GM18520 (cell line): ENCODE results near the gene SLC39A7.

Experiments
- ATAC-seq: cut with Tn5 transposase; IDR thresholded peaks from one replicate; pipeline ENCODE4 v1.9.1; 2021; ENCODE audit not compliant: unreplicated experiment

Gene SLC39A7

GRCh38 chr6:33200219-33201146, at the start of gene SLC39A7, which contains the start of gene RXRB:
TSS of gene SLC39A7 (plus strand) at chr6:33200867. CDS start at chr6:33201246, 379 bp downstream.
TSS of gene RXRB (minus strand) at chr6:33200665. CDS start at chr6:33200476, 189 bp downstream.
- peak; percentile 37 for ATAC-seq

- ATAC-seq = no peak
Observed at GRCh38 chr6:33151050-33151449, 49.6 kb upstream of the SLC39A7 start.

GRCh38 chr6:33154349-33154748, 46.3 kb upstream of the SLC39A7 start:
- ATAC-seq = no peak

- ATAC-seq = no peak
Observed at GRCh38 chr6:33156561-33156960, 44.1 kb upstream of the SLC39A7 start.

GRCh38 chr6:33156964-33157363, 43.7 kb upstream of the SLC39A7 start:
- ATAC-seq = no peak

- ATAC-seq = no peak
Observed at GRCh38 chr6:33160096-33160495, 40.6 kb upstream of the SLC39A7 start.

GRCh38 chr6:33160728-33161344, 39.8 kb upstream of the SLC39A7 start:
- no peak for ATAC-seq

- ATAC-seq = peak; percentile 48
Observed at GRCh38 chr6:33161354-33162331, 39.0 kb upstream of the SLC39A7 start.

- no peak for ATAC-seq
Observed at GRCh38 chr6:33163540-33163939, 37.1 kb upstream of the SLC39A7 start.

- ATAC-seq = no peak
Observed at GRCh38 chr6:33164176-33164575, 36.5 kb upstream of the SLC39A7 start.

GRCh38 chr6:33164665-33165373, 35.8 kb upstream of the SLC39A7 start:
- no peak for ATAC-seq

- ATAC-seq = no peak
Observed at GRCh38 chr6:33165581-33166258, 34.9 kb upstream of the SLC39A7 start.

GRCh38 chr6:33166363-33166762, 34.3 kb upstream of the SLC39A7 start:
- no peak for ATAC-seq

- no peak for ATAC-seq
Observed at GRCh38 chr6:33166811-33167210, 33.9 kb upstream of the SLC39A7 start.

- no peak for ATAC-seq
Observed at GRCh38 chr6:33167374-33168283, 33.0 kb upstream of the SLC39A7 start.

- ATAC-seq = no peak
Observed at GRCh38 chr6:33168284-33168601, 32.4 kb upstream of the SLC39A7 start.

- ATAC-seq = no peak
Observed at GRCh38 chr6:33168639-33169038, 32.0 kb upstream of the SLC39A7 start.

GRCh38 chr6:33169291-33170175, 31.1 kb upstream of the SLC39A7 start:
- ATAC-seq = no peak
